NB4 (cell line): ENCODE data around the gene SEPTIN6.

Experiments used
- CTCF ChIP-seq: IDR thresholded peaks from one replicate; pipeline ENCODE4 v1.5.1; 2012; ENCODE audit warnings: low read depth, low read length
- POLR2A ChIP-seq: IDR thresholded peaks from 2 replicates; pipeline ENCODE4 v1.6.1; 2011; ENCODE audit warnings: mild to moderate bottlenecking; ENCODE audit not compliant: insufficient read length; ENCODE audit errors: extremely low read depth

GRCh38 chrX:119677654-119677981, 15.3 kb downstream of the SEPTIN6 start:
- TF ChIP-seq CTCF = no peak
- TF ChIP-seq POLR2A = no peak
